WTC11 (cell line): Measurements from ENCODE around the gene VPS35L. TPM values are rescaled to one million over a fixed set of nuclear protein-coding genes. Genes with fewer than 3 reads are reported as not detected.
A peak's percentile ranks its signal among the peaks of the same experiment; 100 is the strongest.

Experiments
- ATAC-seq: fragments of 200-7000 bp; cut with Tn5 transposase; 2 replicates; pipeline ENCODE4 v1.10.0; 2021; ENCODE audit warnings: mild to moderate bottlenecking, moderate library complexity
- CTCF ChIA-PET: fragments of 300-600 bp; sonication (Branson Sonifier 250); formaldehyde crosslinking; loops from one replicate; lab custom pipeline; 2021; ENCODE audit warnings: antibody characterized with exemption; lab: Charles Lee
- POLR2A ChIA-PET: fragments of 350-600 bp; sonication (Branson Sonifier 250); formaldehyde crosslinking; loops from one replicate; lab custom pipeline; 2021; ENCODE audit warnings: antibody characterized with exemption; lab: Charles Lee
- DNase-seq: peaks from one replicate; pipeline ENCODE4 v3.0.0; 2021; ENCODE audit warnings: low spot score
- H3K27ac Mint-ChIP-seq: 2 replicates; pipeline ENCODE4 v1.8.0; 2021; ENCODE audit warnings: mixed read lengths
- H3K27me3 Mint-ChIP-seq: 2 replicates; pipeline ENCODE4 v1.8.0; 2021; ENCODE audit warnings: low read depth, mild to moderate bottlenecking, moderate library complexity, mixed read lengths
- H3K36me3 Mint-ChIP-seq: 2 replicates; pipeline ENCODE4 v1.8.0; 2021; ENCODE audit warnings: mixed read lengths
- H3K4me1 Mint-ChIP-seq: 2 replicates; pipeline ENCODE4 v1.8.0; 2022; ENCODE audit warnings: mixed read lengths
- H3K4me3 Mint-ChIP-seq: 2 replicates; pipeline ENCODE4 v1.8.0; 2021; ENCODE audit warnings: mild to moderate bottlenecking, moderate library complexity, mixed read lengths
- H3K9me3 Mint-ChIP-seq: 2 replicates; pipeline ENCODE4 v1.8.0; 2021; ENCODE audit warnings: mixed read lengths
- AFF4 ChIP-seq: sonication (generic); formaldehyde crosslinking; IDR thresholded peaks from 2 replicates; pipeline ENCODE4 v1.8.1; 2023; ENCODE audit warnings: mild to moderate bottlenecking, missing genetic modification reagents, borderline replicate concordance
- CBFB ChIP-seq: sonication (generic); formaldehyde crosslinking; IDR thresholded peaks from 2 replicates; pipeline ENCODE4 v1.8.1; 2022; ENCODE audit warnings: mild to moderate bottlenecking, low read depth, missing genetic modification reagents
- E2F4 ChIP-seq: sonication (generic); formaldehyde crosslinking; IDR thresholded peaks from 2 replicates; pipeline ENCODE4 v1.8.1; 2022; ENCODE audit warnings: low read depth, mild to moderate bottlenecking, moderate library complexity, missing genetic modification reagents, borderline replicate concordance
- ELF4 ChIP-seq: sonication (generic); formaldehyde crosslinking; IDR thresholded peaks from 2 replicates; pipeline ENCODE4 v1.8.1; 2022; ENCODE audit warnings: low read depth, mild to moderate bottlenecking, moderate library complexity, missing genetic modification reagents
- MAX ChIP-seq: sonication (generic); formaldehyde crosslinking; IDR thresholded peaks from 2 replicates; pipeline ENCODE4 v1.8.0; 2022; ENCODE audit warnings: mild to moderate bottlenecking, missing genetic modification reagents
- OVOL2 ChIP-seq: fragments of 250-450 bp; sonication (Bioruptor Pico); IDR thresholded peaks from 2 replicates; pipeline ENCODE4 v1.9.0; 2021; ENCODE audit warnings: mild to moderate bottlenecking, borderline replicate concordance
- PRRX2 ChIP-seq: fragments of 250-450 bp; sonication (Bioruptor Pico); IDR thresholded peaks from 2 replicates; pipeline ENCODE4 v1.8.0; 2021; ENCODE audit warnings: mild to moderate bottlenecking
- RELA ChIP-seq: sonication (generic); formaldehyde crosslinking; IDR thresholded peaks from 2 replicates; pipeline ENCODE4 v1.8.1; 2022; ENCODE audit warnings: missing genetic modification reagents, mild to moderate bottlenecking, borderline replicate concordance
- TEAD1 ChIP-seq: sonication (generic); formaldehyde crosslinking; IDR thresholded peaks from 2 replicates; pipeline ENCODE4 v1.8.0; 2022; ENCODE audit warnings: mild to moderate bottlenecking, missing genetic modification reagents
- ZBTB43 ChIP-seq: sonication (generic); formaldehyde crosslinking; IDR thresholded peaks from 2 replicates; pipeline ENCODE4 v1.8.1; 2023; ENCODE audit warnings: mild to moderate bottlenecking, missing genetic modification reagents
- ZMAT4 ChIP-seq: fragments of 250-450 bp; sonication (Bioruptor Pico); IDR thresholded peaks from 2 replicates; pipeline ENCODE4 v1.9.0; 2021; ENCODE audit warnings: mild to moderate bottlenecking
- ZNF232 ChIP-seq: sonication (generic); formaldehyde crosslinking; IDR thresholded peaks from 2 replicates; pipeline ENCODE4 v1.8.0; 2022; ENCODE audit warnings: mild to moderate bottlenecking, missing genetic modification reagents
- total RNA-seq: library from RNA; stranded (reverse); gene quantifications from 3 replicates; pipeline ENCODE4 v1.2.3, GENCODE V29; 2021

The VPS35L gene
- total RNA-seq, 1 experiment from 2014 or later: 59.7 TPM

GRCh38 chr16:19707569-19708295 is 152.2 kb downstream of the VPS35L start:
- TF ChIP-seq ZMAT4: no peak
- TF ChIP-seq ZBTB43 (CRISPR knock-in tag): no peak
- TF ChIP-seq ZNF232: no peak
- no peak for TF ChIP-seq ELF4 (CRISPR knock-in tag)
- no peak for TF ChIP-seq RELA
- no peak for TF ChIP-seq CBFB (CRISPR knock-in tag)
- no peak for TF ChIP-seq TEAD1 (CRISPR knock-in tag)
- no peak for TF ChIP-seq OVOL2 (CRISPR knock-in tag)
- no peak for TF ChIP-seq E2F4 (CRISPR knock-in tag)
- TF ChIP-seq AFF4 (CRISPR knock-in tag): no peak
- ChIA-PET POLR2A (interaction anchor here (0.6 kb wide), 1 partner anchor 8 kb away, joined by 3 read pairs; no protein-coding TSS in a partner anchor), CTCF (interaction anchor here (0.6 to 1.6 kb wide), 2 partner anchors 124 kb away, joined by 3 to 7 read pairs (median 4); no protein-coding TSS in a partner anchor)
- Mint-ChIP-seq H3K4me3 (no peak overlapping the region), H3K4me1 (peaks cover 50% of the 10 kb centered on the region), H3K36me3 (peaks cover 82% of the 10 kb centered on the region), H3K27ac (0 out of 2 replicates have a peak overlapping the region, but pooled peaks have one; percentile 53), H3K27me3 (no peaks in the 10 kb centered on the region), H3K9me3 (no peaks in the 10 kb centered on the region)
- ATAC-seq (peak; percentile 10), DNase-seq (no peak)

GRCh38 chr16:19708296-19709205 is 153.0 kb downstream of the VPS35L start:
- ChIA-PET POLR2A (interaction anchor here (0.6 kb wide), 1 partner anchor 9 kb away, joined by 3 read pairs; no protein-coding TSS in a partner anchor), CTCF (interaction anchor here (0.6 to 1.4 kb wide), 3 partner anchors 28 to 201 kb away, joined by 3 to 7 read pairs (median 4); no protein-coding TSS in a partner anchor)
- H3K4me3 Mint-ChIP-seq: no peak overlapping the region
- peaks cover 56% of the 10 kb centered on the region for H3K4me1 Mint-ChIP-seq
- no peaks in the 10 kb centered on the region for H3K27me3 Mint-ChIP-seq
- H3K9me3 Mint-ChIP-seq: no peaks in the 10 kb centered on the region
- H3K36me3 Mint-ChIP-seq: peaks cover 80% of the 10 kb centered on the region
- peak overlapping the region; percentile 53 for H3K27ac Mint-ChIP-seq
- TF ChIP-seq PRRX2 (no peak), MAX (CRISPR knock-in tag) (0 out of 2 replicates have a peak, but pooled peaks have one; percentile 23)
- ATAC-seq: no peak
- no peak for DNase-seq
